MCF 10A (cell line): ENCODE measurements around the gene CCDC27. TPM values are rescaled to one million over a fixed set of nuclear protein-coding genes. Genes with fewer than 3 reads are reported as not detected.

Source experiments
- BruUV-seq: library from RNA; stranded (reverse); fragments of 400-500 nt; replicated peaks from 2 replicates; lab custom pipeline; 2021; lab: Mats Ljungman, UMichigan
- CTCF ChIA-PET: fragments of 300-600 bp; sonication (Branson Sonifier 250); formaldehyde crosslinking; extraction: SDS; loops from one replicate; lab custom pipeline; 2021; ENCODE audit warnings: antibody characterized with exemption, inconsistent platforms; lab: Yijun Ruan, JAX
- POLR2A ChIA-PET: fragments of 300-600, 350-650 bp; sonication (Branson Sonifier 250); formaldehyde crosslinking; extraction: SDS; loops from one replicate; lab custom pipeline; 2020; ENCODE audit warnings: antibody characterized with exemption, inconsistent platforms; lab: Yijun Ruan, JAX
- DNase-seq: peaks from one replicate; pipeline ENCODE4 v3.0.0-alpha.2; 2018; ENCODE audit not compliant: unreplicated experiment
- H3K27ac Mint-ChIP-seq: one replicate; pipeline ENCODE4 v1.8.0; 2022; ENCODE audit warnings: mild to moderate bottlenecking, low read depth, mixed read lengths; ENCODE audit not compliant: unreplicated experiment
- H3K27me3 Mint-ChIP-seq: one replicate; pipeline ENCODE4 v1.8.0; 2022; ENCODE audit warnings: mixed read lengths; ENCODE audit not compliant: insufficient read depth, unreplicated experiment
- H3K36me3 Mint-ChIP-seq: one replicate; pipeline ENCODE4 v1.8.0; 2022; ENCODE audit warnings: mild to moderate bottlenecking, moderate library complexity, mixed read lengths; ENCODE audit not compliant: insufficient read depth, unreplicated experiment
- H3K4me1 Mint-ChIP-seq: one replicate; pipeline ENCODE4 v1.8.0; 2022; ENCODE audit warnings: mixed read lengths; ENCODE audit not compliant: insufficient read depth, unreplicated experiment
- H3K4me3 Mint-ChIP-seq: one replicate; pipeline ENCODE4 v1.8.0; 2022; ENCODE audit warnings: mild to moderate bottlenecking, moderate library complexity, mixed read lengths; ENCODE audit not compliant: unreplicated experiment
- H3K9me3 Mint-ChIP-seq: one replicate; pipeline ENCODE4 v1.8.0; 2022; ENCODE audit warnings: mixed read lengths; ENCODE audit not compliant: unreplicated experiment
- CTCF ChIP-seq: fragments of 200-600 bp; IDR thresholded peaks from one replicate; pipeline ENCODE4 v1.8.0; 2022; ENCODE audit warnings: antibody characterized with exemption, mild to moderate bottlenecking; ENCODE audit not compliant: unreplicated experiment
- intact Hi-C: fragments of 100-400 bp; cut with micrococcal nuclease; formaldehyde crosslinking; loops from 2 replicates; pipeline ENCODE4 v1.14.1; 2022
- total RNA-seq: library from RNA; stranded (reverse); gene quantifications from 2 replicates; pipeline ENCODE4 v1.2.3, GENCODE V29; 2022

The CCDC27 gene
- total RNA-seq, 1 experiment from 2014 or later = not detected

- ChIA-PET POLR2A (interaction anchor here (3.7 kb wide), 1 partner anchor 7 kb away, joined by 20 read pairs; the partner anchor contains the start of gene LRRC47), CTCF (no interaction called here)
- BruUV-seq = no TSS peak
- H3K27me3 Mint-ChIP-seq = no peaks in the 10 kb centered on the region
- DNase-seq = no peak
- no peaks in the 10 kb centered on the region for H3K9me3 Mint-ChIP-seq
- peaks cover 68% of the 10 kb centered on the region for H3K36me3 Mint-ChIP-seq
- intact Hi-C loops = no loop called here
- TF ChIP-seq CTCF = no peak
- peaks cover 4% of the 10 kb centered on the region for H3K4me1 Mint-ChIP-seq
- H3K4me3 Mint-ChIP-seq = no peak overlapping the region
- H3K27ac Mint-ChIP-seq = no peak overlapping the region
These were observed 35.7 kb downstream of the CCDC27 start for GRCh38 chr1:3787745-3788605.

GRCh38 chr1:3788756-3789420 is 36.6 kb downstream of the CCDC27 start:
- Mint-ChIP-seq H3K4me1 (peaks cover 11% of the 10 kb centered on the region), H3K9me3 (no peaks in the 10 kb centered on the region), H3K27ac (no peak overlapping the region), H3K36me3 (peaks cover 68% of the 10 kb centered on the region), H3K4me3 (no peak overlapping the region), H3K27me3 (no peaks in the 10 kb centered on the region)
- POLR2A ChIA-PET = no interaction called here
- intact Hi-C loops = no loop called here
- TF ChIP-seq CTCF = no peak
- DNase-seq = no peak
- no TSS peak for BruUV-seq
- CTCF ChIA-PET = no interaction called here

- peaks cover 11% of the 10 kb centered on the region for H3K4me1 Mint-ChIP-seq
- CTCF ChIA-PET = interaction anchor here (0.7 kb wide), 1 partner anchor 1615 kb away, joined by 4 read pairs; no protein-coding TSS in a partner anchor
- no peaks in the 10 kb centered on the region for H3K27me3 Mint-ChIP-seq
- intact Hi-C loops = no loop called here
- no TSS peak for BruUV-seq
- no peak overlapping the region for H3K4me3 Mint-ChIP-seq
- POLR2A ChIA-PET = no interaction called here
- TF ChIP-seq CTCF = no peak
- no peak for DNase-seq
- peaks cover 60% of the 10 kb centered on the region for H3K36me3 Mint-ChIP-seq
- H3K9me3 Mint-ChIP-seq = no peaks in the 10 kb centered on the region
- no peak overlapping the region for H3K27ac Mint-ChIP-seq
These were observed 37.4 kb downstream of the CCDC27 start for GRCh38 chr1:3789421-3790300.
